CD14-positive monocyte (primary cell): ENCODE results near the gene SLC40A1. TPM values are rescaled to one million over a fixed set of nuclear protein-coding genes. Genes with fewer than 3 reads are reported as not detected.
A peak's percentile ranks its signal among the peaks of the same experiment; 100 is the strongest.

Source experiments
- DNase-seq, 3 donors: peaks; one replicate each; pipeline ENCODE4 v3.0.0-alpha.2; 2011 to 2022
- H2AFZ ChIP-seq: 2 replicates; pipeline ENCODE4 v1.6.0; 2012; ENCODE audit warnings: mild to moderate bottlenecking, low read depth, low read length, inconsistent platforms; ENCODE audit not compliant: insufficient read depth, poor library complexity, severe bottlenecking
- H3K27ac ChIP-seq, 2 donors: 1 replicate in 1 of 2; 2 replicates in 1 of 2; pipeline ENCODE4 v1.5.1; 2012 to 2013; ENCODE audit warnings: low read length in 2 of 2, control low read depth in 1 of 2, inconsistent platforms in 1 of 2, low read depth in 1 of 2, mild to moderate bottlenecking in 1 of 2
- H3K27me3 ChIP-seq, 2 donors: one replicate each; pipeline versions ENCODE4 v1.6.0 to v1.6.1; 2011 to 2013; ENCODE audit warnings: low read length in 2 of 2; ENCODE audit not compliant: control insufficient read depth in 2 of 2, insufficient read depth in 2 of 2
- H3K36me3 ChIP-seq, 2 donors: replicated peaks in 1 of 2; 1 replicate in 1 of 2; 2 replicates in 1 of 2; pipeline versions ENCODE4 v1.5.1 to v1.6.1; 2012 to 2013; ENCODE audit warnings: low read length in 2 of 2, control low read depth in 1 of 2, inconsistent platforms in 1 of 2, mild to moderate bottlenecking in 1 of 2; ENCODE audit not compliant: insufficient read depth in 2 of 2, control insufficient read depth in 1 of 2
- H3K4me1 ChIP-seq, 2 donors: 1 replicate in 1 of 2; 2 replicates in 1 of 2; pipeline versions ENCODE4 v1.5.1 to v1.6.1; 2012 to 2013; ENCODE audit warnings: low read length in 2 of 2, control low read depth in 1 of 2, inconsistent platforms in 1 of 2, mild to moderate bottlenecking in 1 of 2, moderate library complexity in 1 of 2; ENCODE audit not compliant: insufficient read depth in 2 of 2, control insufficient read depth in 1 of 2
- H3K4me2 ChIP-seq: replicated peaks from 2 replicates; pipeline ENCODE3; 2012; ENCODE audit warnings: low read length, moderate library complexity, mild to moderate bottlenecking; ENCODE audit not compliant: poor library complexity, severe bottlenecking; ENCODE audit errors: extremely low read depth
- H3K4me3 ChIP-seq, 3 experiments: fragments of 200-600 bp in 1 of 3; sonication (generic) in 1 of 3; replicated peaks in 1 of 3; 1 replicate in 2 of 3; 2 replicates in 1 of 3; pipeline ENCODE4 v1.5.1; 2011 to 2013; ENCODE audit warnings: low read length in 3 of 3, mild to moderate bottlenecking in 3 of 3, control low read depth in 2 of 3, low read depth in 2 of 3, inconsistent platforms in 1 of 3, moderate library complexity in 1 of 3
- H3K79me2 ChIP-seq: 2 replicates; pipeline ENCODE4 v1.6.0; 2012; ENCODE audit warnings: mild to moderate bottlenecking, control low read depth, inconsistent platforms, low read length, moderate library complexity; ENCODE audit not compliant: insufficient read depth
- H3K9ac ChIP-seq: 2 replicates; pipeline ENCODE4 v1.6.0; 2017; ENCODE audit warnings: low read length, mild to moderate bottlenecking; ENCODE audit not compliant: insufficient read depth, poor library complexity, severe bottlenecking
- H3K9me3 ChIP-seq, 2 donors: replicated peaks in 1 of 2; 1 replicate in 1 of 2; 2 replicates in 1 of 2; pipeline versions ENCODE4 v1.5.1 to v1.6.1; 2012 to 2013; ENCODE audit warnings: low read length in 2 of 2, control low read depth in 1 of 2; ENCODE audit not compliant: control insufficient read depth in 1 of 2, insufficient read depth in 1 of 2
- H4K20me1 ChIP-seq: 2 replicates; pipeline ENCODE4 v1.6.0; 2012; ENCODE audit warnings: mild to moderate bottlenecking, low read length, control low read depth, moderate library complexity; ENCODE audit not compliant: insufficient read depth
- H3K27ac Mint-ChIP-seq, 7 donors: one replicate each; pipeline ENCODE4 v1.8.0; 2020; ENCODE audit warnings: mild to moderate bottlenecking in 7 of 7, mixed read lengths in 7 of 7, moderate library complexity in 6 of 7, inconsistent platforms in 2 of 7
- H3K27me3 Mint-ChIP-seq, 3 donors: one replicate each; pipeline ENCODE4 v1.8.0; 2021 to 2022; ENCODE audit warnings: low read depth in 3 of 3, mild to moderate bottlenecking in 3 of 3, mixed read lengths in 3 of 3, moderate library complexity in 3 of 3, inconsistent platforms in 1 of 3
- H3K36me3 Mint-ChIP-seq, 2 donors: one replicate each; pipeline ENCODE4 v1.8.0; 2020; ENCODE audit warnings: mixed read lengths in 2 of 2, inconsistent platforms in 1 of 2, mild to moderate bottlenecking in 1 of 2
- H3K4me1 Mint-ChIP-seq: one replicate; pipeline ENCODE4 v1.8.0; 2020; ENCODE audit warnings: mild to moderate bottlenecking, mixed read lengths
- H3K4me3 Mint-ChIP-seq, 2 donors: one replicate each; pipeline ENCODE4 v1.8.0; 2020; ENCODE audit warnings: mild to moderate bottlenecking in 2 of 2, mixed read lengths in 2 of 2, moderate library complexity in 1 of 2
- H3K9me3 Mint-ChIP-seq, 7 donors: one replicate each; pipeline ENCODE4 v1.8.0; 2020 to 2022; ENCODE audit warnings: mixed read lengths in 7 of 7, mild to moderate bottlenecking in 6 of 7, moderate library complexity in 6 of 7, inconsistent platforms in 2 of 7
- WGBS: methylation state at CpG from one replicate; pipeline ENCODE4 v1.1.5; 2013; ENCODE audit warnings: missing lambda C conversion rate; ENCODE audit not compliant: insufficient coverage; 5-methylcytosine and 5-hydroxymethylcytosine counted together
- intact Hi-C, 2 donors: fragments of 100-400 bp; cut with micrococcal nuclease; formaldehyde crosslinking; loops; one replicate each; pipeline versions ENCODE4 v1.15.0 to v1.15.1; 2023
- polyA plus RNA-seq, 3 donors: library from polyadenylated mRNA; depleted of rRNA in 1 of 3; unstranded in 2 of 3; stranded (reverse) in 1 of 3; fragments of 300-500 nt in 2 of 3; fragments of >200 nt in 1 of 3; fragmentation: Illumina TruSeq in 2 of 3; gene quantifications; 1 replicate in 2 of 3; 2 replicates in 1 of 3; pipeline ENCODE4 v1.2.3, GENCODE V29; 2012 to 2021
- TF ChIP-seq, protein P1 (sequence below): fragments of 200-600 bp; IDR thresholded peaks from one replicate; pipeline ENCODE4 v1.8.0; 2022; ENCODE audit warnings: antibody characterized with exemption, mild to moderate bottlenecking

Gene SLC40A1
- polyA plus RNA-seq, 3 donors, result 7.9 to 91.6 (median 90.4) TPM

DNA sequence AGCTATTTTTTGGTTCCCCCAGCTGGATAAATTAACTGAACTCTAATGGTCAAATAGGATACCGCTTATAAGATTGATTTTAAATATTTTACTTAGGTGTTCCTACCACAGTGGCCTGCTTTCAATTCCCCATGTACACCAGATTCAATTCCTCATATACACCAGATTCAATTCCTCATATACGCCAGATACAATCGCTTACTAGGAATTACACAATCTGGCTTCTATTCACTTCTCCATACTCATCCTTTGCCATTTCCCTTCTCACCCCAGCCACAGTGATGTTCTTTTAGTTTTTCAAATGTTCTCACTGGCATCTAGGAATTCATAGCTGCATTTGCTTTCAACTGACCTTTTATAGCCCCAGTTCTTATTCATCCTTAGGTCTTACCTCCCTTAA is 66.5 kb downstream of the SLC40A1 start:
- 8% methylated on average over 2 of the region's 3 CpGs for WGBS
- Mint-ChIP-seq H3K27me3 (no peaks in the 10 kb centered on the region), H3K4me3 (peak overlapping the region in 1 of 2 donors; percentile 75), H3K4me1 (peaks cover 57% of the 10 kb centered on the region), H3K27ac (peak overlapping the region; percentile 72 to 85 (median 78)), H3K36me3 (no peaks in the 10 kb centered on the region), H3K9me3 (peaks cover 0 to 14% (median 8%) of the 10 kb centered on the region in 7 donors)
- no peak overlapping the region for H2AFZ ChIP-seq
- H3K36me3 ChIP-seq, result no peaks in the 10 kb centered on the region
- peak overlapping the region; percentile 13 to 67 for H3K27ac ChIP-seq
- H3K9ac ChIP-seq, result no peak overlapping the region
- peak overlapping the region in 1 of 3 experiments; percentile 45 for H3K4me3 ChIP-seq
- no peaks in the 10 kb centered on the region for H3K79me2 ChIP-seq
- H3K4me1 ChIP-seq, result peaks cover 49 to 57% of the 10 kb centered on the region in 2 donors
- peak; percentile 61 to 81 (median 70) for DNase-seq
- H3K27me3 ChIP-seq, result no peaks in the 10 kb centered on the region
- intact Hi-C loops, result no loop called here
- H3K9me3 ChIP-seq, result peaks cover 0 to 4% of the 10 kb centered on the region in 2 donors
- H3K4me2 ChIP-seq, result peak overlapping the region; percentile 60
- TF ChIP-seq, protein P1, sequence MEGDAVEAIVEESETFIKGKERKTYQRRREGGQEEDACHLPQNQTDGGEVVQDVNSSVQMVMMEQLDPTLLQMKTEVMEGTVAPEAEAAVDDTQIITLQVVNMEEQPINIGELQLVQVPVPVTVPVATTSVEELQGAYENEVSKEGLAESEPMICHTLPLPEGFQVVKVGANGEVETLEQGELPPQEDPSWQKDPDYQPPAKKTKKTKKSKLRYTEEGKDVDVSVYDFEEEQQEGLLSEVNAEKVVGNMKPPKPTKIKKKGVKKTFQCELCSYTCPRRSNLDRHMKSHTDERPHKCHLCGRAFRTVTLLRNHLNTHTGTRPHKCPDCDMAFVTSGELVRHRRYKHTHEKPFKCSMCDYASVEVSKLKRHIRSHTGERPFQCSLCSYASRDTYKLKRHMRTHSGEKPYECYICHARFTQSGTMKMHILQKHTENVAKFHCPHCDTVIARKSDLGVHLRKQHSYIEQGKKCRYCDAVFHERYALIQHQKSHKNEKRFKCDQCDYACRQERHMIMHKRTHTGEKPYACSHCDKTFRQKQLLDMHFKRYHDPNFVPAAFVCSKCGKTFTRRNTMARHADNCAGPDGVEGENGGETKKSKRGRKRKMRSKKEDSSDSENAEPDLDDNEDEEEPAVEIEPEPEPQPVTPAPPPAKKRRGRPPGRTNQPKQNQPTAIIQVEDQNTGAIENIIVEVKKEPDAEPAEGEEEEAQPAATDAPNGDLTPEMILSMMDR, result no peak
- no peaks in the 10 kb centered on the region for H4K20me1 ChIP-seq

DNA sequence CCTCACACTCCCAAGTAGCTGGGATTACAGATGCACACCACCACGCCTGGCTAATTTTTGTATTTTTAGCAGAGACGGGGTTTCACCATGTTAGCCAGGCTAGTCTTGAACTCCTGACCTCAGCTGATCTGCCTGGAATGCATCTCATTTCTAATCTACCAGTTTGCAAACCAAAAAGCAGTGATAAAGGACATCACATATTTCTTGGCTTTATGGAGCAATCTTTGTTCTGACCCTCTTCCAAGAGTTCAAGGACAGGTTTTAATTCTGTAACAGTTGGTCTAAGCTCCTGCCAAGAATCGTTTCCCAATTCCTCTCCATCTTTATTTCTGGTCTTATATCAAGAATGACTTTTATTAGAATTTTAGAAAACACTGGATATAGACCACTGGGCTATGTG is 67.7 kb downstream of the SLC40A1 start:
- H2AFZ ChIP-seq, result peak overlapping the region; percentile 37
- no peaks in the 10 kb centered on the region for H4K20me1 ChIP-seq
- peak overlapping the region in 1 of 2 donors; percentile 67 for H3K27ac ChIP-seq
- peaks cover 1 to 14% (median 8%) of the 10 kb centered on the region in 7 donors for H3K9me3 Mint-ChIP-seq
- H3K4me2 ChIP-seq, result no peak overlapping the region
- intact Hi-C loops, result no loop called here
- peaks cover 49 to 57% of the 10 kb centered on the region in 2 donors for H3K4me1 ChIP-seq
- no peaks in the 10 kb centered on the region for H3K36me3 Mint-ChIP-seq
- no peaks in the 10 kb centered on the region for H3K36me3 ChIP-seq
- H3K9me3 ChIP-seq, result peaks cover 0 to 4% of the 10 kb centered on the region in 2 donors
- TF ChIP-seq, protein P1, result no peak
- no peaks in the 10 kb centered on the region for H3K79me2 ChIP-seq
- no peaks in the 10 kb centered on the region for H3K27me3 ChIP-seq
- H3K27ac Mint-ChIP-seq, result peak overlapping the region in 5 of 7 donors; percentile 34 to 85 (median 73)
- H3K27me3 Mint-ChIP-seq, result no peaks in the 10 kb centered on the region
- WGBS, result no CpG with 5 or more reads among the region's 3 CpGs
- H3K4me1 Mint-ChIP-seq, result peaks cover 57% of the 10 kb centered on the region
- no peak overlapping the region for H3K4me3 ChIP-seq
- H3K4me3 Mint-ChIP-seq, result no peak overlapping the region
- no peak overlapping the region for H3K9ac ChIP-seq
- no peak for DNase-seq
